NCI-H69 (cell line): ENCODE measurements around the gene MYH16.
"Not testable (repeated sequence)": the region's sequence is repeated elsewhere in the genome, so short reads cannot be mapped to it uniquely, and the experiment has no call there.

Experiments used
- DNase-seq: peaks from one replicate; lab custom pipeline; 2025; lab: John Stamatoyannopoulos, UW

MYH16 gene

DNA sequence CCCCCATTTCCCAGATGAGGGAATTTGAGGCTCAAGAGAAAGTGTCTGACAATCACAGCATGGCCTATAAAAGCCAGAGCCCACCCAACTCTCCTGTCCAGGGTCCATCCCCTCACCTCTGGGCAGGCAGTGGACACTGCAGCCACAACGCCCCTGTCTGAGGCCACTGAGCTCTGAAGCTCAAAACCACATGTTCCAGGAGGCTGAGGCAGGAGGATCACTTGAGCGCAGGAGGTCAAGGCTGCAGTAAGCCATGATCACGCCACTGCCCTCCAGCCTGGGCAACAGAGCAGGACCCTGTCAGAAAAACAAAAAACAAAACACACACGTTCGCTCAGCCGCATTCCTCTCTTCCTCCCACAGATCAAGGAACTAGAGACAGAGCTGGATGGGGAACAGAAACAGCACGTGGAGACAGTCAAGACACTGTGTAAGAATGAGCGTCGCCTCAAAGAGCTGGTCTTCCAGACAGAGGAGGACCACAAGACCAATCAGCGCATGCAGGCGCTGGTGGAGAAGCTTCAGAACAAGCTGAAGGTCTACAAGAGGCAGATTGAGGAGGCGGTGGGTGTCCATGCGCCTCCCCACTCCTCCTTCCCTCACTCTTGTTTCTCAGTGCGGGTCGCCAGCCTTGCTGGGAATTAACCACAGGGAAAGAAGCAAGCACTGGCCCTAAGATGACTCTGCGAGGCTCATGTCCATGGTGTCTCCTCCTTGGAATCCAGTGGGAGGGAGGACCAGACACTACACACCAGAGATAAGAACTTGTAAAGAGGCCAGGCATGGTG, 33.0 kb downstream of the MYH16 start:
- DNase-seq = no peak

DNA sequence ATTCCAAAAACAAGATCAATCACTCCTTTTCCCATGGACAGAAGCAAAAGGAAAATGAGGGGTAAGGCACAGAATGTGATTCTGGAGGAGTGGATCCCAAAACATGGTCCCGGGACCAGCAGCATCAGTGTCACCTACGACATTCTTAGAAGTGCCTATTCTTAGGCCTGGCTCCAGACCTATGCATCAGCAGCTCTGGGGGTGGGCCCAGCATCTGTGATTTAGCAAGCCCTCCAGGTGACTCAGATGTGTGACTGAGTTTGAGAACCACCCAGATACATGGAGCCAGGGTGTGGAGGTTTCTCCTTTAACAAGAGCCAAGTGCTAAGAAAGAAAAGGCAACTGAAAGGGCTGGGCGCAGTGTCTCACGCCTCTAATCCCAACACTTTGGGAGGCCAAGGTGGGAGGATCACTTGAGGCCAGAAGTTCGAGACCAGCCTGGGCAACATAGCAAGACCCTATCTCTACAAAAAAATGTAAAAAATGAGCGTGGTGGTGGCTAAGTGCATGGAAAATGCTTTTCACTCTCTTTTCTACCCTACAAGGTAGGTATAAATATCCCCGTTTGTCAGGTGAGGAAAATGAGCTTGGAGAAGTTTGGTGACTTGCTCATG, 35.9 kb downstream of the MYH16 start:
- no peak for DNase-seq

DNA sequence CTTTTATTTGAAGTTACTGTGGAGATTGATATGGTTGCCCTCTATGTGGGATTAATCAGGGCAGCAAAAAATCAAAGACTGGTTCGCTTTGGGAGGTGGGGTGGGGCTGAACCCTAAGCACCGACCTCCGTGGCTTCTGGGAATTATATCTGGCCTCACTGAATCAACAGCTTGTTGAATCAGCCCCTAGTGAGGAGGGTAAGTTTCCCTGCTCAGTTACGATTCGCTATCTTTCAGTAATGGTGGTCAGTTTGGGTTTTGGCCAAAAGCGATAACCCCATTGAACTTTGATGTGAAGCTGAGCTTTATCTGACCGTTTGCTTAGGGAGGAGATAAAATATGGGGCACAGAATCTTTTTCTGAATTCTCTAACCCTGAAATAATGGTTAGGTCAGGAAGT, 36.5 kb downstream of the MYH16 start:
- DNase-seq = no peak

DNA sequence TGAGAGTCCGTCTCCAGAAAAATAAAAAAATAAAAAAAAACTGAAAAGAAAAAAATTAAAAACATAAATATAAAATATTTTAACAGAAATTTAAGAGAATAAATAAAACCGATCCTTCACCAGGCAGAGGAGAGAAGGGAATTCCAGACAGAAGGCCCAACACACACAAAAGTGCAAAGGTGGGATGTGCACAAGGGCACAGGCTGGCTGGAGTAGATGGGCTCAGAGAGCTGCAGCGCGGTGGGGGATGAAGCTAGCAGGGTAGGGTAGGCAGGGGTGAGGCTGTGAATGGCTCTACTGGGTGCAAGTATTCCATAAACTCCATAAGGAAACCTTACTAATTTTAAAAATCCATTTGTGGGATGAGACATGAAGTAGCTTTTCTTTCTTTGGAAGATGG, 37.4 kb downstream of the MYH16 start:
- DNase-seq = no peak

- DNase-seq = no peak
Measured at GRCh38 chr7:99311702-99312101, 39.1 kb downstream of the MYH16 start.

DNA sequence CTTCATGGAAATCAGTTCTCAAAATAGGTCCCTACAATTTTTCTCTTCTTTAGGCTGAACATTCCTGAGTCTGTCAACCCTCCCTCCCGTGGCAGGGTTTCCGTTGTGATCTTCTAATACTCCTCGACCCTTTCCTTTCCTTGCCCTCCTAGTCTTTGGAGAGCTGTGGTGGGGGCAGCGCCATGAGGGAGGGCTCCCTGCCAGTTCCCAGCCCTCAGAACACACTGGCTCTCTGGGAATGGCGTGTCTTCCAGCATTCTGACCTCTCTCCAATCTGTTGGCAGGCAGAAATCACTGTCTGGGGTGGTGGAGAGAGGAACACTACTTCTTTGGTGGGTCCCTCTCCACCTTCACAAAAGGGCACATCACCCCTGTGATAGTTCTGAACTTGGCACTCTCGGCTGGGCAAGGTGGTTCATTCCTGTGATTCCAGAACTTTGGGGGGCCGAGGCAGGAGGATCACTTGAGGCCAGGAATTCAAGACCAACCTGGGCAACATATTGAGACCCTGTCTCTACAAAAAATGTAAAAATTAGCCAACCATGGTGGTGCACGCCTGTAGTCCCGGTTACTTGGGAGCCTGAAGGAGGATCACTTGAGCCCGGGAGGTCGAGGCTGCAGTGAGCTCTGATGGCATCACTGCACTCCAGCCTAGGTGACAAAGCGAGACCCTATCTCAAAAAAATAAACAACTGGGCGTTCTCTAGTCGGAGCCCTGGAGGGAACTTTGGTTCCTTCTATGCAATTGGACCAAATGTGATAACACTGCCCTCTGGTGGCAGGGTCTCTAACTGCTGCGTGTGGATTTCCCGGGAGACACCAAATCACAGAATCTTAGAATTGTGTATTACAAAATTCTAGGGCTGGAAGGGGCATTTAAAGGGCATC, 39.9 kb downstream of the MYH16 start:
- peak; percentile 73 for DNase-seq

DNA sequence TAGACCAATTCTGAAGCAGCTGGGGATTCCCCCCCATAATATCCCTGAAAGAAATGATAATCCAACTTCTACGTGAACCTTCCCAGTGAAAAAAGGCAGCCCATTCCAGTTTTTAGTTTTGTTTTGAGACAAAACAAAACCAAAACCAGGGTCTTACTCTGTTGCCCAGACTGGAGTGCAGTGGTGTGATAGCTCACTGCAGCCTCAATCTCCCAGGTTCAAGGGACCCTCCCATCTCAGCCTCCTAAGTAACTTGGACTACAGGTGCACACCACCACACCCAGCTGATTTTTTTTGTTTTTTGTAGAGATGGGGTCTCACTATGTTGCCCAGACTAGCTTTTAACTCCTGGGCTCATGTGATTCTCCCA, 40.5 kb downstream of the MYH16 start:
- no peak for DNase-seq

DNA sequence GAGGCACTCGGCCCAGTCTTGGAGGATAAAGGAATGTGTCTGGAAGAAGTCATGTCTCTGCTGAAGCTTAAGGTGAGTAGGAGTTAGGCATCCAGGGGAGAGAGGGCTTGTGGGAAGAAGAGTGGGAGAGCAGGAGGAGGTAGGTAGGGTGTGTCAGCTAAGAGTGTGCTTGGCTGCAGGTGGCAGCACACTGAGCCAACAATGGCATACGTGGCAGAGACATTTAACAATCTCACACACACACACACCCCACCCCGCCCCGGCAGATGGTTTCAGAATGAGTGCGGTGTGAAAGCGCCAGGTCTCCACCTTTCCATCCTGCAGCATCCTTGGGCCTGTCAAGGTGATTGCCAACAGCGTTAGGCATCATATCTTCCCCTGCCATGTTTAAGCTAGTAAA, 41.9 kb downstream of the MYH16 start:
- DNase-seq = peak; percentile 65

DNA sequence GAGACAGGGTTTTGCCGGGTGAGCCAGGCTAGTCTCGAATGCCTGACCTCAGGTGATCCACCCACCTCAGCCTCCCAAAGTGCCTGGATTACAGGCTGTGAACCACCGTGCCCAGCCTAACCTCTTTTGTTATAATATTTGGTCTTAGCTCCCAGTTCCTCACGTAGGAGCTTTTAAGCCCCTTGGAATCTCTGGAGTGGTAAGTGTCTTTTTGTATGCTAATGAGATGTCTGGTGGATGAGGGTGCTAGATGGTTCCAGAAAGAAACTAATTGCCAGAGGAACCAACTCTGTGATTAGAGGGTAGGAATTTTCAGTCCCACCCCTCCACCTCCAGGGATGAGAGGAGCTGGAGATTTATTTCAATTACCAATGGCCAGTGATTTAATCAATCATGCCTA, 47.7 kb downstream of the MYH16 start:
- DNase-seq = no peak

DNA sequence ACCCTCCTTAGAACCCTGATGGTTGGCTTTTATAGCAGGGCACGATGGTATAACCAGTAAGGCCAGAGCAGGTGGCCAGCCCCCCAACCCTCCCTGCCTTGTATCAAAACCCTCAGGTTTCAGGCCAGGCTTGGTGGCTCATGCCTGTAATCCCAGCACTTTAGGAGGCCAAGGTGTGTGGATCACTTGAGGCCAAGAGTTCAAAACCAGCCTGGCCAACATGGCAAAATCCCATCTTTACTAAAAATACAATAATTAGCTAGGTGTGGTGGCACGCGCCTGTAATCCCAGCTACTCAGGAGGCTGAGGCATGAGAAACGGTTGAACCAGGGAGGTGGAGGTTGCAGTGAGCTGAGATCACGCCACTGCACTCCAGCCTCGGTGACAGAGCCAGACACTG, 50.0 kb downstream of the MYH16 start:
- DNase-seq = not testable (repeated sequence)

DNA sequence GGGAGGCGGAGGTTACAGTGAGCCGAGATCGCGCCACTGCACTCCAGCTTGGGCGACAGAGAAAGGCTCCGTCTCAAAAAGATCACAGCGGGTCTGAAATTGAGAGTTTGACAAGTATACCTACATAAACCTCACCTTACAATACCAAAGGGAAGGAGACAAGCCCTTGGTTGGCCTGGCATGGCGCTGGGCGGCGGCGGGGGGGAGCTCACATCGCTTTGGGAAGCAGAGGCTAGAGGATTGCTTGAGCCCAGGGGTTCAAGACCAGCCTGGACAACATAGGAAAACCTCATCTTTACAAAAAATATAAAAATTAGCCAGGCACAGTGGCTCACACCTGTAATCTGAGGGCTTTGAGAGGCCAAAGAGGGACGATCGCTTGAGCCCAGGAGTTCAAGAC, 51.9 kb downstream of the MYH16 start:
- DNase-seq = no peak

GRCh38 chr7:99325001-99325493, 52.4 kb downstream of the MYH16 start:
- DNase-seq = peak; percentile 59

GRCh38 chr7:99325592-99326407, 53.2 kb downstream of the MYH16 start, which contains the start of gene ARPC1A:
TSS of gene ARPC1A (plus strand) at chr7:99325898. CDS start at chr7:99333354, 7,456 bp downstream.
- peak; percentile 95 for DNase-seq

DNA sequence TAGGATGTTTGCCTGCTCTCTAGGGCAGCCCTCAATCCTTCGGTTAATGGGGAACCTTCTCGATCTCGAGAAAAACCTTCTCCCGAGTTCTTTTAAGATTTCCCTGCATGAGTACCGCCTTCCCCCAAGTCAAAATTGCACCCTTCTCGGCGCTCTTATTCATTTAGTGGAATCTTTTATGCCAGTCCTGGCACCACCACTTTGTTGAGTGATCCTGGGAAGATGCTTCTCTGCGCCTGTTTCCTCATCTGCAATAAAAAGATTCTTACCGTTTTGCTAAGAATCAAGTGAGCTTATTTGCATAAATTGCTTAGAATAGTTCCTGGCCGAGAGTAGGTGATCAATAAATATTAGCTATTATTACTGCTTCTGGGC, 53.8 kb downstream of the MYH16 start:
- DNase-seq = peak; percentile 41

GRCh38 chr7:99330314-99330961, 57.8 kb downstream of the MYH16 start:
- peak; percentile 8 for DNase-seq

DNA sequence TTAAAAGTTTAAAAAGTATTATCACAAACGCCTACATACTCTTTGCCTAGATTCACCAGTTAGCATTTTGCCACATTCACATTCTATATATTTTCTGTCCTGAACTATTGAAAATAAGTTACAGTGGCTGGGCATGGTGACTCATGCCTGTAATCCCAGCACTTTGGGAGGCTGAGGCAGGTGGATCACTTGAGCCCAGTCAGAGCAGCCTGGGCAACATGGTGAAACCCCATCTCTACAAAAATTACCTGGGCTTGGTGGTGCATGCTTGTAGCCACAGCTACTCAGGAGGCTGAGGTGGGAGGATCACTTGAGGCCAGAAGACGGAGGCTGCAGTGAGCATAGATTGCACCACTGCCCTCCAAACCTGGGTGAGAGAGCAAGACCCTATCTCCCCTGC, 58.4 kb downstream of the MYH16 start:
- DNase-seq = no peak

DNA sequence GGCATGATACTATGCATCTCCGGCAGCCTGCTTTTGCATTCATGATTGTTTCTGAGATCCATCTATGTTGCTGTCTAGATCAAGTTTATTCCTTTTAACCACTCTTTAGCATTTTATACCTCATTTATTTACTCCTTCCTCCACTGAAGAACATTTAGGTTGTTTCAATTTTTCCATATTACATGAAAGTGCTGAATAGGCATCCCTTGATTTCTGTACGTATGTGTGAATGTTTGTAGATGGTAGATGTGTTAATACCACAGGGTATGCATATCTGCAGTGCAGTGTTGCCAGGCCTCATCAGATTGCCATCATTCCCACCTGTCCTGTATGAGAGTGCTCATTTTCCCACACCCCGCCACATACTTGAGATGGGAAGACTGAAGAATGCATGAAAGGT, 67.0 kb downstream of the MYH16 start:
- DNase-seq = no peak

- no peak for DNase-seq
Measured at GRCh38 chr7:99340659-99341058, 68.0 kb downstream of the MYH16 start.

GRCh38 chr7:99344061-99344647, 71.5 kb downstream of the MYH16 start:
- no peak for DNase-seq

- DNase-seq = not testable (repeated sequence)
Measured at GRCh38 chr7:99350641-99351040, 78.0 kb downstream of the MYH16 start.

DNA sequence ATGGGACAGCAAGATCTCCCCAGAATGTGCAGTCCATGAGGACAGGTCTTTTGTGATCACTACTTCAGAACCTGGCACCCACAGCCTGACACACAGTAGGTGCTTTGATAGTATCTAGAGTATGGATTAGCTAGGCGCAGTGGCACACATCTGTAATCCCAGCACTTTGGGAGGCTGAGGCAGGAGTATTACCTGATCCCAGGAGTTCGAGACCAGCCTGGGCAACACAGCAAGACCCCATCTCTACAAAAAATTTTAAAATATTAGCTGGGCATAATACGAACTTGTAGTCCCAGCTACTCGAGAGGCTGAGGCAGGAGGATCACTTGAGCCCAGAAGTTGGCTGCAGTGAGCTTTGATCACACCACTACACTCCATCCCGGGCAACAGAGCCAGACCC, 79.6 kb downstream of the MYH16 start:
- no peak for DNase-seq
